Sigmoid colon (tissue), 7 donors: ENCODE measurements around the gene SDCBP2. TPM values are rescaled to one million over a fixed set of nuclear protein-coding genes. Genes with fewer than 3 reads are reported as not detected.

Experiments used
- DNase-seq: peaks from one replicate; pipeline ENCODE4 v3.0.0-alpha.2; 2019
- H3K27ac ChIP-seq, 4 donors: fragments of 200-600 bp; sonication (generic); one replicate each; pipeline ENCODE4 v1.5.1; 2016 to 2019; ENCODE audit warnings: mild to moderate bottlenecking in 1 of 4
- H3K27me3 ChIP-seq, 3 donors: fragments of 200-600 bp; sonication (generic); one replicate each; pipeline ENCODE4 v1.5.1; 2019; ENCODE audit warnings: mild to moderate bottlenecking in 1 of 3
- H3K36me3 ChIP-seq, 4 donors: fragments of 200-600 bp; sonication (generic); one replicate each; pipeline ENCODE4 v1.5.1; 2016 to 2019
- H3K4me1 ChIP-seq, 4 donors: fragments of 200-600 bp; sonication (generic); one replicate each; pipeline ENCODE4 v1.5.1; 2017 to 2019
- H3K4me3 ChIP-seq, 4 donors: fragments of 200-600 bp; sonication (generic); one replicate each; pipeline ENCODE4 v1.5.1; 2017 to 2019; ENCODE audit warnings: mild to moderate bottlenecking in 2 of 4, moderate library complexity in 1 of 4
- H3K9me3 ChIP-seq, 4 donors: fragments of 200-600 bp in 3 of 4; sonication (generic) in 3 of 4; one replicate each; pipeline versions ENCODE4 v1.5.1 to v1.6.1; 2013 to 2019
- CTCF ChIP-seq, 4 experiments: fragments of 450-650 bp in 3 of 4; fragments of 200-600 bp in 1 of 4; IDR thresholded peaks; one replicate each; pipeline ENCODE4 v1.5.1; 2016 to 2019; ENCODE audit warnings: antibody characterized with exemption in 4 of 4, mild to moderate bottlenecking in 3 of 4, moderate library complexity in 2 of 4
- EP300 ChIP-seq, 4 donors: sonication (generic); formaldehyde crosslinking; IDR thresholded peaks; one replicate each; pipeline ENCODE4 v1.6.1; 2017; ENCODE audit warnings: antibody characterized with exemption in 4 of 4
- POLR2A ChIP-seq, 2 donors: fragments of 450-650 bp; IDR thresholded peaks; one replicate each; pipeline ENCODE4 v1.6.1; 2016; ENCODE audit warnings: antibody characterized with exemption in 2 of 2, mild to moderate bottlenecking in 2 of 2, moderate library complexity in 2 of 2
- POLR2AphosphoS5 ChIP-seq, 4 donors: sonication (generic); formaldehyde crosslinking; IDR thresholded peaks; one replicate each; pipeline ENCODE4 v1.6.1; 2017; ENCODE audit warnings: antibody characterized with exemption in 4 of 4
- WGBS, 2 donors: extraction: QIAGEN DNeasy Blood & Tissue Kit; methylation state at CpG; one replicate each; pipeline ENCODE4 v1.1.7; 2013; 5-methylcytosine and 5-hydroxymethylcytosine counted together
- intact Hi-C: fragments of 100-400 bp; cut with DNase I; formaldehyde crosslinking; loops from one replicate; pipeline ENCODE4 v1.15.1; 2023
- polyA plus RNA-seq, 3 donors: library from polyadenylated mRNA; stranded (reverse); fragments of 200-250 nt; gene quantifications; one replicate each; pipeline ENCODE4 v1.2.3, GENCODE V29; 2013
- total RNA-seq, 4 donors: library from RNA; depleted of rRNA; stranded (reverse); fragments of >200 nt; gene quantifications; one replicate each; pipeline ENCODE4 v1.1.0, GENCODE V29; 2016
- donor health status: healthy with polysubstance abuse.
- donor health status: Bipolar disorder and iron deficiency.
- donor health status: healthy.

The SDCBP2 gene
- total and polyA plus RNA-seq, 7 donors, result 1.1 to 724 (median 3.6) TPM

DNA sequence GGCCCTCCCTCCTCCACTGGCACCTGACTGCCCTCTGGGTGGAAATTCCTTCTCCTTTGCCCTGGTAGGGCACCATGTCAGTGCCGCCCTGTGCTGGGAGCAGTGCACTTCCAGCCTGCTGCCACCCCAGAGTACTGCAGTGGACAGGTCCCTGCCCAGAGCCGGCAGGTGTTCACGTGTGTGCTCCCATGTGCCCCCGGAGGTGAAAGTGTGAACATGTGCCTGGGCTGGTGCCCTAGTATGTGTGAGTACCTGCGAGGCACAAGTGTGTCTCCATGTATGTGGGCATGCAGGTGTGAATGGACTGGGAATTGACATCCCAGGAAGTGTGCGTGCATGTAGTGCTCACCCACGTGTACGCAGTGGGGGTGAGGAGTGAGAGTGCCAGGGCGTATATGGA lies 29.4 kb downstream of the SDCBP2 start:
- Histone ChIP-seq H3K27me3 (no peaks in the 10 kb centered on the region), H3K9me3 (no peaks in the 10 kb centered on the region), H3K4me1 (no peaks in the 10 kb centered on the region), H3K27ac (no peak overlapping the region), H3K4me3 (no peak overlapping the region), H3K36me3 (peaks cover 0 to 44% (median 1%) of the 10 kb centered on the region in 4 donors)
- DNase-seq, result peak; percentile 38
- 73 to 82% methylated on average over 9 of the region's 9 CpGs for WGBS, 2 donors
- TF ChIP-seq EP300 (IDR thresholded peaks at IDR 0.05) (no peak), POLR2AphosphoS5 (IDR thresholded peaks at IDR 0.05) (no peak), POLR2A (IDR thresholded peaks at IDR 0.05) (no peak), CTCF (IDR thresholded peaks at IDR 0.05) (no peak)
- intact Hi-C loops, result no loop called here

- TF ChIP-seq CTCF (IDR thresholded peaks at IDR 0.05) (no peak), POLR2A (IDR thresholded peaks at IDR 0.05) (no peak), POLR2AphosphoS5 (IDR thresholded peaks at IDR 0.05) (no peak), EP300 (IDR thresholded peaks at IDR 0.05) (no peak)
- no peaks in the 10 kb centered on the region for H3K9me3 ChIP-seq
- WGBS, 2 donors, result 75 to 79% methylated on average over 10 of the region's 10 CpGs
- no peak overlapping the region for H3K27ac ChIP-seq
- no peak overlapping the region for H3K4me3 ChIP-seq
- no peaks in the 10 kb centered on the region for H3K4me1 ChIP-seq
- intact Hi-C loops, result no loop called here
- peaks cover 0 to 40% (median 1%) of the 10 kb centered on the region in 4 donors for H3K36me3 ChIP-seq
- no peaks in the 10 kb centered on the region for H3K27me3 ChIP-seq
- peak; percentile 37 for DNase-seq
Measured at GRCh38 chr20:1298888-1299511, 29.9 kb downstream of the SDCBP2 start.

DNA sequence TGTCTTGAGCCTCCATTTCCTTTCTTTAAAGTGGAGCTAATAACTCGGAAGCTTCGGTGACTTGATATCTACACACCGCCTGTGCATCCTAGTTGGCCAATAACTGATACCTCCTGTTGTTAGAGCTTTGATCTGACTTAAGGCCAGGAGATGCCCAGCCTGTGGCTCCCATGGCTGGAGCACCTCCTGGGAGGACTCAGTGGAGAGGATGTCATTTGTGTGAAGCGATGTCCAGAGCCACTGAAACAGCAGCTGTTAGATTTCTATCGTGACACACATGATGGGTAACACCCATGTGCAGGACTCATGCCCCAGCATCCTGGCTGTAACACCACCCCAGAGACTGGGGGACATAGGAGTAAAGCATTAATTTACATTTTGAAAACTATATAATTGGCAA lies 30.8 kb downstream of the SDCBP2 start:
- peaks cover 0 to 38% (median 1%) of the 10 kb centered on the region in 4 donors for H3K36me3 ChIP-seq
- no peaks in the 10 kb centered on the region for H3K4me1 ChIP-seq
- intact Hi-C loops, result no loop called here

GRCh38 chr20:1297486-1297885 lies 31.5 kb downstream of the SDCBP2 start:
- Histone ChIP-seq H3K27me3 (no peaks in the 10 kb centered on the region), H3K4me1 (no peaks in the 10 kb centered on the region), H3K4me3 (no peak overlapping the region), H3K9me3 (no peaks in the 10 kb centered on the region), H3K36me3 (peaks cover 0 to 32% (median 1%) of the 10 kb centered on the region in 4 donors), H3K27ac (no peak overlapping the region)
- intact Hi-C loops, result no loop called here
- 96 to 98% methylated on average over 2 of the region's 2 CpGs for WGBS, 2 donors
- TF ChIP-seq POLR2A (IDR thresholded peaks at IDR 0.05), result no peak
- no peak for TF ChIP-seq EP300 (IDR thresholded peaks at IDR 0.05)
- no peak for TF ChIP-seq POLR2AphosphoS5 (IDR thresholded peaks at IDR 0.05)
- TF ChIP-seq CTCF (IDR thresholded peaks at IDR 0.05), result no peak
- DNase-seq, result no peak

More for the DNA sequence above, 30.8 kb downstream of the SDCBP2 start:
- Histone ChIP-seq H3K27ac (no peak overlapping the region), H3K4me3 (no peak overlapping the region), H3K27me3 (no peaks in the 10 kb centered on the region), H3K9me3 (no peaks in the 10 kb centered on the region)
- no peak for DNase-seq
- WGBS, 2 donors, result 93 to 96% methylated on average over 5 of the region's 5 CpGs
- TF ChIP-seq CTCF (IDR thresholded peaks at IDR 0.05) (no peak), POLR2AphosphoS5 (IDR thresholded peaks at IDR 0.05) (no peak), EP300 (IDR thresholded peaks at IDR 0.05) (no peak), POLR2A (IDR thresholded peaks at IDR 0.05) (no peak)

DNA sequence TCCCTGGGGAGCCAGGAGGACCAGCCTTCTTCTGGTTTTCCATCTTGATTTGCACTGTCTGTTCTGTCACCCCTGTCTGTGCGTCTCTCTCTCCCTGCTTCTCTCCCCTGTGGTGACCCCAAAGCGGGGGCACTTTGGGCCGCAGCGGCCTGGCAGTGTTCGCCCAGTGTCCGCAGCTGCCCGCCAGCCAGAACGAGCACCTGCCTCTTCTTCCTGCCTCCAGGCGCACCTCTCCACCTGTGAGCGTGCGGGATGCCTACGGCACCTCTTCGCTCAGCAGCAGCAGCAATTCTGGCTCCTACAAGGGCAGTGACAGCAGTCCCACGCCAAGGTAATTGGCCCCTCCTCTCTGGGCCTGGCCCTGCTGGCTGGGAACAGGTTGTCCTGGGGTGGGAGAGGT lies 32.0 kb downstream of the SDCBP2 start:
- no peaks in the 10 kb centered on the region for H3K9me3 ChIP-seq
- intact Hi-C loops, result no loop called here
- H3K27me3 ChIP-seq, result no peaks in the 10 kb centered on the region
- H3K4me3 ChIP-seq, result no peak overlapping the region
- WGBS, 2 donors, result 92% methylated on average over 14 of the region's 14 CpGs
- DNase-seq, result no peak
- TF ChIP-seq CTCF (IDR thresholded peaks at IDR 0.05) (no peak), EP300 (IDR thresholded peaks at IDR 0.05) (no peak), POLR2AphosphoS5 (IDR thresholded peaks at IDR 0.05) (no peak), POLR2A (IDR thresholded peaks at IDR 0.05) (no peak)
- H3K4me1 ChIP-seq, result no peaks in the 10 kb centered on the region
- no peak overlapping the region for H3K27ac ChIP-seq
- H3K36me3 ChIP-seq, result peaks cover 0 to 32% (median 1%) of the 10 kb centered on the region in 4 donors
